A172 (cell line): ENCODE results near the gene IFIT3. TPM values are rescaled to one million over a fixed set of nuclear protein-coding genes. Genes with fewer than 3 reads are reported as not detected.
A peak's percentile ranks its signal among the peaks of the same experiment; 100 is the strongest.

Experiments
- DNase-seq: peaks from one replicate; pipeline ENCODE4 v3.0.0-alpha.2; 2015; ENCODE audit warnings: low spot score
- total RNA-seq: library from RNA; depleted of rRNA; stranded (reverse); fragments of >200 nt; shearing (Covaris generic); gene quantifications from 2 replicates; pipeline ENCODE4 v1.2.3, GENCODE V29; 2014

Gene IFIT3
- total RNA-seq, 1 experiment from 2014 or later = 16.6 TPM

GRCh38 chr10:89332123-89332633, 4.4 kb downstream of the IFIT3 start:
- no peak for DNase-seq

GRCh38 chr10:89335226-89335625, 7.4 kb downstream of the IFIT3 start:
- no peak for DNase-seq

- DNase-seq = no peak
Observed at GRCh38 chr10:89336241-89336640, 8.4 kb downstream of the IFIT3 start.

GRCh38 chr10:89337484-89337883, 9.7 kb downstream of the IFIT3 start:
- DNase-seq = peak; percentile 90

GRCh38 chr10:89338713-89339112, 10.9 kb downstream of the IFIT3 start:
- no peak for DNase-seq

GRCh38 chr10:89339875-89340274, 12.1 kb downstream of the IFIT3 start:
- DNase-seq = no peak

- DNase-seq = no peak
Observed at GRCh38 chr10:89341649-89342048, 13.9 kb downstream of the IFIT3 start.

GRCh38 chr10:89342206-89342958, 14.6 kb downstream of the IFIT3 start:
- DNase-seq = peak; percentile 98

GRCh38 chr10:89343089-89343767, 15.4 kb downstream of the IFIT3 start:
- peak; percentile 9 for DNase-seq

GRCh38 chr10:89344156-89344555, 16.4 kb downstream of the IFIT3 start:
- no peak for DNase-seq

- DNase-seq = no peak
Observed at GRCh38 chr10:89345367-89346000, 17.7 kb downstream of the IFIT3 start.

- DNase-seq = no peak
Observed at GRCh38 chr10:89346405-89347254, 18.8 kb downstream of the IFIT3 start.

- DNase-seq = no peak
Observed at GRCh38 chr10:89347701-89348457, 20.1 kb downstream of the IFIT3 start.

GRCh38 chr10:89348481-89348880, 20.7 kb downstream of the IFIT3 start:
- DNase-seq = no peak

GRCh38 chr10:89348975-89349374, 21.2 kb downstream of the IFIT3 start:
- no peak for DNase-seq

- DNase-seq = peak; percentile 15
Observed at GRCh38 chr10:89350631-89351315, 23.0 kb downstream of the IFIT3 start.

GRCh38 chr10:89351412-89351779, 23.6 kb downstream of the IFIT3 start:
- DNase-seq = peak; percentile 46

- DNase-seq = peak; percentile 95
Observed at GRCh38 chr10:89351780-89352597, 24.2 kb downstream of the IFIT3 start.

- peak; percentile 34 for DNase-seq
Observed at GRCh38 chr10:89352802-89353201, 25.0 kb downstream of the IFIT3 start.
